Sigmoid colon (tissue), 7 donors: Measurements from ENCODE around the gene COL4A2. TPM values are rescaled to one million over a fixed set of nuclear protein-coding genes. Genes with fewer than 3 reads are reported as not detected.
"Not testable (repeated sequence)": the region's sequence is repeated elsewhere in the genome, so short reads cannot be mapped to it uniquely, and the experiment has no call there.

ENCODE experiments used
- DNase-seq: peaks from one replicate; pipeline ENCODE4 v3.0.0-alpha.2; 2019
- H3K27ac ChIP-seq, 4 donors: fragments of 200-600 bp; sonication (generic); one replicate each; pipeline ENCODE4 v1.5.1; 2016 to 2019; ENCODE audit warnings: mild to moderate bottlenecking in 1 of 4
- H3K27me3 ChIP-seq, 3 donors: fragments of 200-600 bp; sonication (generic); one replicate each; pipeline ENCODE4 v1.5.1; 2019; ENCODE audit warnings: mild to moderate bottlenecking in 1 of 3
- H3K36me3 ChIP-seq, 4 donors: fragments of 200-600 bp; sonication (generic); one replicate each; pipeline ENCODE4 v1.5.1; 2016 to 2019
- H3K4me1 ChIP-seq, 4 donors: fragments of 200-600 bp; sonication (generic); one replicate each; pipeline ENCODE4 v1.5.1; 2017 to 2019
- H3K4me3 ChIP-seq, 4 donors: fragments of 200-600 bp; sonication (generic); one replicate each; pipeline ENCODE4 v1.5.1; 2017 to 2019; ENCODE audit warnings: mild to moderate bottlenecking in 2 of 4, moderate library complexity in 1 of 4
- H3K9me3 ChIP-seq, 4 donors: fragments of 200-600 bp in 3 of 4; sonication (generic) in 3 of 4; one replicate each; pipeline versions ENCODE4 v1.5.1 to v1.6.1; 2013 to 2019
- CTCF ChIP-seq, 4 experiments: fragments of 450-650 bp in 3 of 4; fragments of 200-600 bp in 1 of 4; IDR thresholded peaks; one replicate each; pipeline ENCODE4 v1.5.1; 2016 to 2019; ENCODE audit warnings: antibody characterized with exemption in 4 of 4, mild to moderate bottlenecking in 3 of 4, moderate library complexity in 2 of 4
- EP300 ChIP-seq, 4 donors: sonication (generic); formaldehyde crosslinking; IDR thresholded peaks; one replicate each; pipeline ENCODE4 v1.6.1; 2017; ENCODE audit warnings: antibody characterized with exemption in 4 of 4
- POLR2A ChIP-seq, 2 donors: fragments of 450-650 bp; IDR thresholded peaks; one replicate each; pipeline ENCODE4 v1.6.1; 2016; ENCODE audit warnings: antibody characterized with exemption in 2 of 2, mild to moderate bottlenecking in 2 of 2, moderate library complexity in 2 of 2
- POLR2AphosphoS5 ChIP-seq, 4 donors: sonication (generic); formaldehyde crosslinking; IDR thresholded peaks; one replicate each; pipeline ENCODE4 v1.6.1; 2017; ENCODE audit warnings: antibody characterized with exemption in 4 of 4
- WGBS, 2 donors: extraction: QIAGEN DNeasy Blood & Tissue Kit; methylation state at CpG; one replicate each; pipeline ENCODE4 v1.1.7; 2013; 5-methylcytosine and 5-hydroxymethylcytosine counted together
- intact Hi-C: fragments of 100-400 bp; cut with DNase I; formaldehyde crosslinking; loops from one replicate; pipeline ENCODE4 v1.15.1; 2023
- polyA plus RNA-seq, 3 donors: library from polyadenylated mRNA; stranded (reverse); fragments of 200-250 nt; gene quantifications; one replicate each; pipeline ENCODE4 v1.2.3, GENCODE V29; 2013
- total RNA-seq, 4 donors: library from RNA; depleted of rRNA; stranded (reverse); fragments of >200 nt; gene quantifications; one replicate each; pipeline ENCODE4 v1.1.0, GENCODE V29; 2016
- donor health status: healthy with polysubstance abuse.
- donor health status: Bipolar disorder and iron deficiency.
- donor health status: healthy.

Gene COL4A2
- total and polyA plus RNA-seq, 7 donors, result 24.0 to 1,039 (median 306) TPM

GRCh38 chr13:110317093-110317492, 10.0 kb downstream of the COL4A2 start:
- TF ChIP-seq POLR2A (IDR thresholded peaks at IDR 0.05) (no peak), POLR2AphosphoS5 (IDR thresholded peaks at IDR 0.05) (peak in 3 of 4 donors; percentile 22 to 40 (median 27))
- 91 to 95% methylated on average over 5 of the region's 5 CpGs for WGBS, 2 donors
- Histone ChIP-seq H3K9me3 (no peaks in the 10 kb centered on the region), H3K36me3 (peaks cover 0 to 17% (median 8%) of the 10 kb centered on the region in 4 donors), H3K4me1 (peaks cover 0 to 96% (median 92%) of the 10 kb centered on the region in 4 donors), H3K27me3 (no peaks in the 10 kb centered on the region), H3K27ac (peak overlapping the region in 3 of 4 donors; percentile 88 to 100 (median 95)), H3K4me3 (no peak overlapping the region)
- intact Hi-C loops, result no loop called here
- no peak for DNase-seq

- H3K9me3 ChIP-seq, result no peaks in the 10 kb centered on the region
- no peaks in the 10 kb centered on the region for H3K27me3 ChIP-seq
- H3K36me3 ChIP-seq, result peaks cover 0 to 17% (median 8%) of the 10 kb centered on the region in 4 donors
- H3K27ac ChIP-seq, result peak overlapping the region; percentile 88 to 100 (median 94)
- H3K4me3 ChIP-seq, result no peak overlapping the region
- intact Hi-C loops, result no loop called here
- DNase-seq, result no peak
- WGBS, 2 donors, result 79 to 90% methylated on average over 13 of the region's 13 CpGs
- TF ChIP-seq POLR2A (IDR thresholded peaks at IDR 0.05) (no peak), POLR2AphosphoS5 (IDR thresholded peaks at IDR 0.05) (peak in 2 of 4 donors; percentile 33 to 43)
- H3K4me1 ChIP-seq, result peaks cover 0 to 96% (median 93%) of the 10 kb centered on the region in 4 donors
Measured at GRCh38 chr13:110317496-110318195, 10.6 kb downstream of the COL4A2 start.

- Histone ChIP-seq H3K4me3 (no peak overlapping the region), H3K9me3 (no peaks in the 10 kb centered on the region), H3K4me1 (peaks cover 0 to 99% (median 96%) of the 10 kb centered on the region in 4 donors), H3K27me3 (no peaks in the 10 kb centered on the region), H3K36me3 (peaks cover 0 to 17% (median 8%) of the 10 kb centered on the region in 4 donors), H3K27ac (peak overlapping the region; percentile 88 to 100 (median 94))
- 78 to 79% methylated on average over 7 of the region's 7 CpGs for WGBS, 2 donors
- intact Hi-C loops, result no loop called here
- DNase-seq, result no peak
- no peak for TF ChIP-seq POLR2AphosphoS5 (IDR thresholded peaks at IDR 0.05)
- TF ChIP-seq CTCF (IDR thresholded peaks at IDR 0.05), result no peak
- TF ChIP-seq EP300 (IDR thresholded peaks at IDR 0.05), result no peak
- TF ChIP-seq POLR2A (IDR thresholded peaks at IDR 0.05), result no peak
Measured at GRCh38 chr13:110318920-110319319, 11.8 kb downstream of the COL4A2 start.

GRCh38 chr13:110319397-110319773, 12.3 kb downstream of the COL4A2 start:
- Histone ChIP-seq H3K36me3 (peaks cover 0 to 17% (median 8%) of the 10 kb centered on the region in 4 donors), H3K27ac (peak overlapping the region; percentile 88 to 100 (median 94)), H3K4me1 (peaks cover 0 to 99% (median 96%) of the 10 kb centered on the region in 4 donors), H3K4me3 (no peak overlapping the region), H3K27me3 (no peaks in the 10 kb centered on the region), H3K9me3 (no peaks in the 10 kb centered on the region)
- no peak for TF ChIP-seq POLR2A (IDR thresholded peaks at IDR 0.05)
- DNase-seq, result no peak
- intact Hi-C loops, result no loop called here
- 76% methylated on average over 4 of the region's 4 CpGs for WGBS, 2 donors

GRCh38 chr13:110319774-110320509, 12.9 kb downstream of the COL4A2 start:
- Histone ChIP-seq H3K36me3 (peaks cover 0 to 13% (median 8%) of the 10 kb centered on the region in 4 donors), H3K4me3 (no peak overlapping the region), H3K4me1 (peaks cover 0 to 99% (median 96%) of the 10 kb centered on the region in 4 donors), H3K27me3 (no peaks in the 10 kb centered on the region), H3K9me3 (no peaks in the 10 kb centered on the region), H3K27ac (peak overlapping the region; percentile 88 to 100 (median 94))
- intact Hi-C loops, result no loop called here
- 68 to 84% methylated on average over 19 of the region's 19 CpGs for WGBS, 2 donors
- DNase-seq, result no peak
- TF ChIP-seq EP300 (IDR thresholded peaks at IDR 0.05) (no peak), POLR2AphosphoS5 (IDR thresholded peaks at IDR 0.05) (peak in 2 of 4 donors; percentile 39 to 44), CTCF (IDR thresholded peaks at IDR 0.05) (no peak), POLR2A (IDR thresholded peaks at IDR 0.05) (no peak)

- TF ChIP-seq POLR2A (IDR thresholded peaks at IDR 0.05) (no peak), CTCF (IDR thresholded peaks at IDR 0.05) (no peak), EP300 (IDR thresholded peaks at IDR 0.05) (no peak), POLR2AphosphoS5 (IDR thresholded peaks at IDR 0.05) (no peak)
- intact Hi-C loops, result no loop called here
- Histone ChIP-seq H3K27ac (peak overlapping the region; percentile 88 to 100 (median 94)), H3K4me3 (no peak overlapping the region), H3K4me1 (peaks cover 0 to 99% (median 96%) of the 10 kb centered on the region in 4 donors), H3K27me3 (no peaks in the 10 kb centered on the region), H3K9me3 (no peaks in the 10 kb centered on the region), H3K36me3 (peaks cover 0 to 12% (median 7%) of the 10 kb centered on the region in 4 donors)
- WGBS, 2 donors, result 43 to 51% methylated on average over 2 of the region's 2 CpGs
- DNase-seq, result no peak
Measured at GRCh38 chr13:110320645-110321044, 13.6 kb downstream of the COL4A2 start.

- H3K4me1 ChIP-seq, result peaks cover 0 to 99% (median 96%) of the 10 kb centered on the region in 4 donors
Measured at GRCh38 chr13:110321573-110321972, 14.5 kb downstream of the COL4A2 start.

More at GRCh38 chr13:110321573-110321972, 14.5 kb downstream of the COL4A2 start:
- peak overlapping the region; percentile 88 to 100 (median 94) for H3K27ac ChIP-seq
- H3K9me3 ChIP-seq, intact Hi-C loops, H3K27me3 ChIP-seq, H3K4me3 ChIP-seq, H3K36me3 ChIP-seq, DNase-seq: not testable (repeated sequence)
- WGBS, 2 donors, result 87 to 88% methylated on average over 3 of the region's 3 CpGs
